ENCODE results near the gene TMEM125.

Gene TMEM125

GRCh38 chr1:43311521-43311920, 41.7 kb downstream of the TMEM125 start:
- H3K4me3 ChIP-seq (replicated peaks; ENCODE audit: low read depth, low read length) = no peak overlapping the region
- no peak for TF ChIP-seq CTCF (IDR thresholded peaks at IDR 0.05; ENCODE audit: low read length, missing control alignments)
- DNase-seq (ENCODE audit: low read depth) = no peak

- TF ChIP-seq CTCF (IDR thresholded peaks at IDR 0.05; ENCODE audit: low read length, missing control alignments) = no peak
- no peak for DNase-seq (ENCODE audit: low read depth)
- no peak overlapping the region for H3K4me3 ChIP-seq (replicated peaks; ENCODE audit: low read depth, low read length)
Observed at GRCh38 chr1:43312212-43312623, 42.4 kb downstream of the TMEM125 start.

GRCh38 chr1:43312663-43313515, 43.1 kb downstream of the TMEM125 start:
- DNase-seq (ENCODE audit: low read depth) = no peak
- H3K4me3 ChIP-seq (replicated peaks; ENCODE audit: low read depth, low read length) = no peak overlapping the region
- TF ChIP-seq CTCF (IDR thresholded peaks at IDR 0.05; ENCODE audit: low read length, missing control alignments) = no peak

- no peak for TF ChIP-seq CTCF (IDR thresholded peaks at IDR 0.05; ENCODE audit: low read length, missing control alignments)
- no peak for DNase-seq (ENCODE audit: low read depth)
- H3K4me3 ChIP-seq (replicated peaks; ENCODE audit: low read depth, low read length) = no peak overlapping the region
Observed at GRCh38 chr1:43313771-43314170, 44.0 kb downstream of the TMEM125 start.

- TF ChIP-seq CTCF (IDR thresholded peaks at IDR 0.05; ENCODE audit: low read length, missing control alignments) = no peak
- no peak for DNase-seq (ENCODE audit: low read depth)
- H3K4me3 ChIP-seq (replicated peaks; ENCODE audit: low read depth, low read length) = no peak overlapping the region
Observed at GRCh38 chr1:43314233-43314632, 44.5 kb downstream of the TMEM125 start.

GRCh38 chr1:43315481-43315880, 45.7 kb downstream of the TMEM125 start:
- no peak for DNase-seq (ENCODE audit: low read depth)
- TF ChIP-seq CTCF (IDR thresholded peaks at IDR 0.05; ENCODE audit: low read length, missing control alignments) = no peak

More at GRCh38 chr1:43315481-43315880, 45.7 kb downstream of the TMEM125 start:
- H3K4me3 ChIP-seq (replicated peaks; ENCODE audit: low read depth, low read length) = no peak overlapping the region

Data from fibroblast of pulmonary artery (primary cell).